MM.1S (cell line): ENCODE measurements around the gene MKKS.

Experiments
- DNase-seq: peaks from one replicate; pipeline ENCODE4 v3.0.0-alpha.2; 2015
- H2AFZ ChIP-seq: fragments of 300-600 bp; sonication (generic); 2 replicates; pipeline ENCODE4 v1.6.0; 2016; ENCODE audit warnings: antibody characterized with exemption, low read length
- H3F3A ChIP-seq: fragments of 300-600 bp; sonication (generic); 2 replicates; pipeline ENCODE4 v1.6.1; 2016; ENCODE audit warnings: mild to moderate bottlenecking, antibody characterized with exemption, low read length, moderate library complexity, mixed read lengths; ENCODE audit not compliant: insufficient read depth
- H3K27ac ChIP-seq: fragments of 300-600 bp; sonication (generic); 2 replicates; pipeline ENCODE4 v1.5.1; 2016; ENCODE audit warnings: mild to moderate bottlenecking, low read length
- H3K27me3 ChIP-seq: fragments of 300-600 bp; sonication (generic); replicated peaks from 2 replicates; pipeline ENCODE4 v1.6.0; 2016; ENCODE audit warnings: low read length; ENCODE audit not compliant: insufficient read depth
- H3K36me3 ChIP-seq: fragments of 300-600 bp; sonication (generic); replicated peaks from 2 replicates; pipeline ENCODE4 v1.6.1; 2016; ENCODE audit warnings: mild to moderate bottlenecking, low read length, mixed read lengths; ENCODE audit not compliant: insufficient read depth
- H3K4me1 ChIP-seq: fragments of 300-600 bp; sonication (generic); 2 replicates; pipeline ENCODE4 v1.6.1; 2016; ENCODE audit warnings: low read length, mixed read lengths
- H3K4me2 ChIP-seq: fragments of 300-600 bp; sonication (generic); 2 replicates; pipeline ENCODE4 v1.6.0; 2016; ENCODE audit warnings: low read depth, low read length
- H3K4me3 ChIP-seq: fragments of 300-600 bp; sonication (generic); 2 replicates; pipeline ENCODE4 v1.5.1; 2016; ENCODE audit warnings: low read length, mixed read lengths
- H3K79me2 ChIP-seq: fragments of 300-600 bp; sonication (generic); 2 replicates; pipeline ENCODE4 v1.6.1; 2016; ENCODE audit warnings: mixed run types, low read length, mixed read lengths
- H3K9ac ChIP-seq: fragments of 300-600 bp; sonication (generic); 2 replicates; pipeline ENCODE4 v1.6.1; 2016; ENCODE audit warnings: low read length, mixed read lengths
- H3K9me2 ChIP-seq: fragments of 300-600 bp; sonication (generic); replicated peaks from 2 replicates; pipeline ENCODE4 v1.6.1; 2016; ENCODE audit warnings: mild to moderate bottlenecking, low read length, mixed read lengths; ENCODE audit not compliant: insufficient read depth
- H3K9me3 ChIP-seq: fragments of 300-600 bp; sonication (generic); replicated peaks from 2 replicates; pipeline ENCODE4 v1.6.1; 2016; ENCODE audit warnings: mild to moderate bottlenecking, low read length, mixed read lengths; ENCODE audit not compliant: insufficient read depth
- H4K20me1 ChIP-seq: fragments of 300-600 bp; sonication (generic); 2 replicates; pipeline ENCODE4 v1.6.1; 2016; ENCODE audit warnings: mild to moderate bottlenecking, low read length, moderate library complexity, mixed read lengths; ENCODE audit not compliant: insufficient read depth
- EZH2 ChIP-seq: fragments of 300-600 bp; sonication (generic); optimal IDR thresholded peaks from 2 replicates; pipeline ENCODE3; 2017; ENCODE audit warnings: low read depth, mild to moderate bottlenecking, antibody characterized with exemption, low read length, mixed read lengths
- EZH2phosphoT487 ChIP-seq: fragments of 300-600 bp; sonication (generic); IDR thresholded peaks from 2 replicates; pipeline ENCODE4 v1.6.1; 2018; ENCODE audit warnings: antibody characterized with exemption, low read length
- TF ChIP-seq, protein P1 (sequence below): fragments of 300-600 bp; sonication (generic); IDR thresholded peaks from 2 replicates; pipeline ENCODE4 v1.5.1; 2016; ENCODE audit warnings: antibody characterized with exemption, low read length, mixed read lengths

Gene MKKS

DNA sequence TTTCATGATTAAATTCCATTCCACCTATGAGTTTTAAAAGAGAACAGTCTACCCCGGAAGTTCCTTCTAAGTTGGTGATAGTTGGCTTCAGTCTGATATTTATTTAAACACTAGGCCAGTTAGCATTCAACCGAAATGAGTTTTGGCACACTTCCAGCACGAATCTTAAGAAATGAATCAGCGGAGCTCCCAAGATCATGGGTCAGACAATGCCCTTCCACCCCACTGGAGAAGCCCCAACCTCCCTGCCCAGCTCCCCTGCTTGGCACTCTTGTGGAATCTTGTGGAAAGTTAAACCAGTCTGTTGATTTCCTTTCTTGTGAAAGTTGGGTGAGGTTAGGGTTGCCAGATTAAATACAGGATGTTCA lies 64.3 kb downstream of the MKKS start:
- no peak overlapping the region for H3K9ac ChIP-seq
- H3K9me2 ChIP-seq: no peaks in the 10 kb centered on the region
- no peaks in the 10 kb centered on the region for H3K27me3 ChIP-seq
- no peak overlapping the region for H3K4me2 ChIP-seq
- TF ChIP-seq, protein P1, sequence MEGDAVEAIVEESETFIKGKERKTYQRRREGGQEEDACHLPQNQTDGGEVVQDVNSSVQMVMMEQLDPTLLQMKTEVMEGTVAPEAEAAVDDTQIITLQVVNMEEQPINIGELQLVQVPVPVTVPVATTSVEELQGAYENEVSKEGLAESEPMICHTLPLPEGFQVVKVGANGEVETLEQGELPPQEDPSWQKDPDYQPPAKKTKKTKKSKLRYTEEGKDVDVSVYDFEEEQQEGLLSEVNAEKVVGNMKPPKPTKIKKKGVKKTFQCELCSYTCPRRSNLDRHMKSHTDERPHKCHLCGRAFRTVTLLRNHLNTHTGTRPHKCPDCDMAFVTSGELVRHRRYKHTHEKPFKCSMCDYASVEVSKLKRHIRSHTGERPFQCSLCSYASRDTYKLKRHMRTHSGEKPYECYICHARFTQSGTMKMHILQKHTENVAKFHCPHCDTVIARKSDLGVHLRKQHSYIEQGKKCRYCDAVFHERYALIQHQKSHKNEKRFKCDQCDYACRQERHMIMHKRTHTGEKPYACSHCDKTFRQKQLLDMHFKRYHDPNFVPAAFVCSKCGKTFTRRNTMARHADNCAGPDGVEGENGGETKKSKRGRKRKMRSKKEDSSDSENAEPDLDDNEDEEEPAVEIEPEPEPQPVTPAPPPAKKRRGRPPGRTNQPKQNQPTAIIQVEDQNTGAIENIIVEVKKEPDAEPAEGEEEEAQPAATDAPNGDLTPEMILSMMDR: no peak
- TF ChIP-seq EZH2 (no peak), EZH2phosphoT487 (no peak)
- H3F3A ChIP-seq: no peaks in the 10 kb centered on the region
- H4K20me1 ChIP-seq: no peaks in the 10 kb centered on the region
- no peaks in the 10 kb centered on the region for H3K4me1 ChIP-seq
- no peaks in the 10 kb centered on the region for H3K36me3 ChIP-seq
- no peak overlapping the region for H3K4me3 ChIP-seq
- H3K9me3 ChIP-seq: no peaks in the 10 kb centered on the region
- H2AFZ ChIP-seq: no peak overlapping the region
- DNase-seq: no peak
- no peak overlapping the region for H3K27ac ChIP-seq
- no peaks in the 10 kb centered on the region for H3K79me2 ChIP-seq

DNA sequence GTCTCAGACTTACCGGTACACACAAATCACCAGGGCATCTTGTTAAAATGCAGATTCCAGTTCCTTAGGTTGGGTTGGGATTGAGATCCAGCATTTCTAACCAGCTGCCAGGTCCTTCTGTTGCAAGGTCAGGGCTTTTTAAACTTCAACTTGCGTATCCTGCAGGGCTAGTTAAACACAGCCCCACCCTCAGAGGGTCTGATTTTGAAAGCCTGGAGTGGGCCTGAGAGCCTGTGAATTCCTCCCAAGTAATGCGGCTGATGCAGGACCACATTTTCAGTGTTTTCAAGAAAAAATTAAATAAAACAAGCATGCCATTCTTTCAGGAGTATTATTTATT lies 65.3 kb downstream of the MKKS start:
- H3K27me3 ChIP-seq: no peaks in the 10 kb centered on the region
- H3K9me2 ChIP-seq: no peaks in the 10 kb centered on the region
- no peak overlapping the region for H3K27ac ChIP-seq
- no peak overlapping the region for H2AFZ ChIP-seq
- no peaks in the 10 kb centered on the region for H3K79me2 ChIP-seq
- H3K9me3 ChIP-seq: no peaks in the 10 kb centered on the region
- H3K4me2 ChIP-seq: no peak overlapping the region
- H3K9ac ChIP-seq: no peak overlapping the region
- H4K20me1 ChIP-seq: no peaks in the 10 kb centered on the region
- no peaks in the 10 kb centered on the region for H3K36me3 ChIP-seq
- TF ChIP-seq EZH2phosphoT487 (no peak), EZH2 (no peak)
- TF ChIP-seq, protein P1: no peak
- no peak for DNase-seq
- H3F3A ChIP-seq: no peaks in the 10 kb centered on the region
- H3K4me1 ChIP-seq: no peaks in the 10 kb centered on the region
- no peak overlapping the region for H3K4me3 ChIP-seq

DNA sequence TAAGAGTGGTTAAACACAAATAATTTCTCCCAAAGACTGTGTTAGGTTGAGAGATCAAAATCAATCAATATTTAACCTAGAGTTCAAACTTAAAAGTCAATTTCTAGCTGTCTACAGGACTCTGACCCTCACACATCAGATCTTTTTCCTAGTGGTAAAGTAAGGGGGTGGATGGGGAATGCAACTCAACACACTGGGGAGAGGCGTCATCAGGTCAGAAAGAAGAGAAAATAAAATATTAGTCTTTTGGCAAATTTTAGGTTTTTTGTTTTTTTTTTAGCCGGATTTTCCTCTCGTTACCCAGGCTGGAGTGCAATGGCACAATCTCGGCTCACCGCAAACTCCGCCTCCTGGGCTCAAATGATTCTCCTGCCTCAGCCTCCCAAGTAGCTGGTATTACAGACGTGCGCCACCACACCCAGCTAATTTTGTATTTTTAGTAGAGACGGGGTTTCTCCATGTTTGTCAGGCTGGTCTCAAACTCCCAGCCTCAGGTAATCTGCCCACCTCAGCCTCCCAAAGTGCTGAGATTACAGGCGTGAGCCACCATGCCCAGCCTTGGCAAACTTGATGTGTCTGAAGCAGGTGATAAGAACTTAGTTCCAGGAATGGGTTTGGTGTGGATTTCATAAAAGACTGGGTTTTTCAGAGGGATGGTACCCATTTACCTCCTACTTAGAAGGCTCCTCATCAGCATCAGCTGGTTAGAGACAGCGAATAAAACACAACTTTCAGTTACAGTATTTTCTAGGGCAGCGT lies 65.9 kb downstream of the MKKS start:
- H3K9me2 ChIP-seq: no peaks in the 10 kb centered on the region
- no peak overlapping the region for H3K4me2 ChIP-seq
- H3K9ac ChIP-seq: no peak overlapping the region
- no peaks in the 10 kb centered on the region for H4K20me1 ChIP-seq
- DNase-seq: no peak
- no peak overlapping the region for H2AFZ ChIP-seq
- H3K36me3 ChIP-seq: no peaks in the 10 kb centered on the region
- TF ChIP-seq EZH2: no peak
- no peaks in the 10 kb centered on the region for H3K4me1 ChIP-seq
- no peaks in the 10 kb centered on the region for H3K9me3 ChIP-seq
- no peaks in the 10 kb centered on the region for H3K79me2 ChIP-seq
- no peaks in the 10 kb centered on the region for H3F3A ChIP-seq
- no peak overlapping the region for H3K4me3 ChIP-seq
- H3K27ac ChIP-seq: no peak overlapping the region
- no peaks in the 10 kb centered on the region for H3K27me3 ChIP-seq

DNA sequence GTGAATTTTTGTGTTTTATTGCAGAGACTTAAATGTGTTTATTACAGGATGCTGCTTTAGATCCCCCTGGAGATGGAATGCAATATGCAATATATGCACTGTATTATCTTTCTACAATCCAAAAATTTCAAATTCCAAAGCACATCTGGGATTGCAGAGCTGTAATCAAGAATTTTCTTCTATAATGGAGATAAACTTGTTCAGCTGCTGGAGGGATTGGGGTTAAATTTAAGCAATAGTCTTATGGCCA lies 66.4 kb downstream of the MKKS start:
- no peaks in the 10 kb centered on the region for H3K79me2 ChIP-seq
- no peak overlapping the region for H3K27ac ChIP-seq
- H2AFZ ChIP-seq: no peak overlapping the region
- H4K20me1 ChIP-seq: no peaks in the 10 kb centered on the region
- no peak overlapping the region for H3K4me3 ChIP-seq
- no peaks in the 10 kb centered on the region for H3K4me1 ChIP-seq
- no peaks in the 10 kb centered on the region for H3K9me2 ChIP-seq
- H3K9ac ChIP-seq: no peak overlapping the region
- DNase-seq: no peak
- no peak overlapping the region for H3K4me2 ChIP-seq
- H3K9me3 ChIP-seq: no peaks in the 10 kb centered on the region
- H3K36me3 ChIP-seq: no peaks in the 10 kb centered on the region
- TF ChIP-seq, protein P1: no peak
- TF ChIP-seq EZH2 (no peak), EZH2phosphoT487 (no peak)
- H3K27me3 ChIP-seq: no peaks in the 10 kb centered on the region
- no peaks in the 10 kb centered on the region for H3F3A ChIP-seq
